NCI-H2029 treated with DMSO at 0.1 percent for 48 hours (cell line): Measurements from ENCODE around the gene EZH2.

Experiments
- DNase-seq: peaks from one replicate; lab custom pipeline; 2025; lab: John Stamatoyannopoulos, UW

EZH2 gene

GRCh38 chr7:148854983-148855382 lies 29.1 kb downstream of the EZH2 start:
- peak; percentile 31 for DNase-seq

- DNase-seq = no peak
Measured at GRCh38 chr7:148852272-148852671, 31.8 kb downstream of the EZH2 start.

GRCh38 chr7:148850564-148850963 lies 33.5 kb downstream of the EZH2 start:
- DNase-seq = no peak

GRCh38 chr7:148849393-148850098 lies 34.5 kb downstream of the EZH2 start:
- DNase-seq = no peak

GRCh38 chr7:148847815-148848734 lies 36.0 kb downstream of the EZH2 start:
- no peak for DNase-seq

GRCh38 chr7:148838905-148839304 lies 45.2 kb downstream of the EZH2 start:
- no peak for DNase-seq

GRCh38 chr7:148835854-148836253 lies 48.2 kb downstream of the EZH2 start:
- no peak for DNase-seq

GRCh38 chr7:148834605-148835004 lies 49.5 kb downstream of the EZH2 start:
- no peak for DNase-seq

GRCh38 chr7:148831782-148832181 lies 52.3 kb downstream of the EZH2 start:
- no peak for DNase-seq

GRCh38 chr7:148830897-148831692 lies 53.0 kb downstream of the EZH2 start:
- no peak for DNase-seq

GRCh38 chr7:148828965-148829364 lies 55.1 kb downstream of the EZH2 start:
- no peak for DNase-seq

GRCh38 chr7:148825338-148825737 lies 58.8 kb downstream of the EZH2 start:
- no peak for DNase-seq

- DNase-seq = no peak
Measured at GRCh38 chr7:148824864-148825263, 59.2 kb downstream of the EZH2 start.

- DNase-seq = no peak
Measured at GRCh38 chr7:148821422-148821821, 62.7 kb downstream of the EZH2 start.

- DNase-seq = no peak
Measured at GRCh38 chr7:148819697-148820360, 64.3 kb downstream of the EZH2 start.

- DNase-seq = peak; percentile 26
Measured at GRCh38 chr7:148815612-148816011, 68.5 kb downstream of the EZH2 start.

- no peak for DNase-seq
Measured at GRCh38 chr7:148814922-148815559, 69.0 kb downstream of the EZH2 start.

GRCh38 chr7:148813890-148814289 lies 70.2 kb downstream of the EZH2 start:
- DNase-seq = no peak

- DNase-seq = no peak
Measured at GRCh38 chr7:148811892-148812291, 72.2 kb downstream of the EZH2 start.

GRCh38 chr7:148809856-148810255 lies 74.2 kb downstream of the EZH2 start:
- no peak for DNase-seq

- no peak for DNase-seq
Measured at GRCh38 chr7:148807436-148807835, 76.7 kb downstream of the EZH2 start.
